ENCODE data around the gene PTPRQ.
"Not testable (repeated sequence)": the region's sequence is repeated elsewhere in the genome, so short reads cannot be mapped to it uniquely, and the experiment has no call there.

The PTPRQ gene

DNA sequence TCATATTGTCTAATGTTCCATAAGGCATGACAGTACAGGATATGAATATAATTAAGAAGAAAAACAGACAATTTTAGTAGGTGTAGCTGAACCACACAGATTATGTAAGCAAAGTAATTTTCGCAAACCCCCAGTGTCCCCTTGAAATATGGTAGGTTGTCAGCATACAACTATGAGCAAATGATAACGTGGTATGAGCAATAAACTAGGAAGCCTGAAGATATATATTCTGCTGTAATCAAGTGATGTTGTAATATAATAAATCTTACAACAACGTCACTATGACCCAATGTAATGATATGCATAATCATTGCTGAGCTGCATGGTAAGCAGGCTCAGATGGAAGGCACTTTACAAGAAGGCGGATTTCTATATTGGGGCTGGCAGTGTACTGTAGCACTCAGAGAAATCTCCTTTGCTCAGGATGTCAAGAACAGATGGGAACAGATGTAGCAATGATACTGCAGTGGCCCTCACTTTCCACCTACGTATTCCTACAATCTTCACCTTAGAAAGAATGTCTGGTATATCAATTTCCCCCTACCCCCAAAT is 215.6 kb downstream of the PTPRQ start:
- DNase-seq, result no peak

DNA sequence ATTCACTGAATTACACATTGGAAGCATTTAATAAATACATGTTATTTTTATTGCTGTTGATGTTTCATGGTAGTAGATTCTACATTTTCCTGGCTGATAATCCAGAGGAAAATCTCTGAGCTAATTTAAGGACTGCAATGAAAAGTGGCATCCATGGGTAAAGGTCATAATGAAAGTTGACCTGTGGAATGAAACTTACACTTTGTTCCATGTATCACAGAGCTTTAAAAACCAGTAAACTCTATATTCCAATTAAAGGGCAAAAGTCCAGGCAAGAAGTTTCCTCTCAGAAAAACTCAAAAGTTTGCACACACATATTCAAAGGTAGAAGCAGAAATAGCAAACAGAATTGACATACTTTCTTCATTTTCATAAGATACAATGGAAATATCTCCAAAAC is 218.6 kb downstream of the PTPRQ start:
- no peak for DNase-seq

DNA sequence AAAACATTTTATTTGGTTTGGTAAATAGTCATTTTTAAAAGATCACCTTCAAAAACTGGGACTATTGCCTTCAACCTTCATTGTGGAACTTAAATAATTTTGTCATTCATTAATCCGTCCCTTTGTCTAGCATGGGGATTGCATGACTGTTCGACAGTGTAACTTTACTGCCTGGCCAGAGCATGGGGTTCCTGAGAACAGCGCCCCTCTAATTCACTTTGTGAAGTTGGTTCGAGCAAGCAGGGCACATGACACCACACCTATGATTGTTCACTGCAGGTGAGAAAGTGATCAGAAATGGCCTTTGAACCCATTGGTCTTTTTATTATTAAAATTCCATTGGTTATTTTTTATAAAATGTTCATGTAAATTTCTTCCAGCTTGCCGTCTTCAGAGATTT is 226.2 kb downstream of the PTPRQ start:
- DNase-seq, result no peak

DNA sequence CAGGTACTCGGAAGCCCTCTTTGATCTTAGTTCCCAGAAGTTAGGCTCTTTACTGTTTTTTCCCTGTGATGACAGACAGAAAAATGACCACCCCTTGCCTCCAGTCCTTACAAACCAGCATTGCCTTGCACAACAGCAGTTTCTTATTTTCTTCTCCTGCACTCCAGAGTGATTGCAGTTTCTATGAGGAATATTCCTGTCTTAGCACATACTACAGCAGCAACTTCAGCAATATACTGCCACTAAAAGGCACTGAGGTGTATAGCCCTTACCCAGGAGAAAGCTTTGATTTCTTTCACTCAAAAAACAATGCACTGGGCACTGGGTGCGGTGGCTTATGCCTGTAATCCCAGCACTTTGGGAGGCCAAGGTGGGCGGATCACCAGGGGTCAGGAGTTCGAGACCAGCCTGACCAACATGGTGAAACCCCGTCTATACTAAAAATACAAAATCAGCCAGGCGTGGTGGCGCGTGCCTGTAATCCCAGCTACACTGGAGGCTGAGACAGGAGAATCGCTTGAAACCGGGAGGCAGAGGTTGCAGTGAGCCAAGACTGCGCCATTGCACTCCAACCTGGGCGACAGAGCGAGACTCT is 232.1 kb downstream of the PTPRQ start:
- DNase-seq, result not testable (repeated sequence)

DNA sequence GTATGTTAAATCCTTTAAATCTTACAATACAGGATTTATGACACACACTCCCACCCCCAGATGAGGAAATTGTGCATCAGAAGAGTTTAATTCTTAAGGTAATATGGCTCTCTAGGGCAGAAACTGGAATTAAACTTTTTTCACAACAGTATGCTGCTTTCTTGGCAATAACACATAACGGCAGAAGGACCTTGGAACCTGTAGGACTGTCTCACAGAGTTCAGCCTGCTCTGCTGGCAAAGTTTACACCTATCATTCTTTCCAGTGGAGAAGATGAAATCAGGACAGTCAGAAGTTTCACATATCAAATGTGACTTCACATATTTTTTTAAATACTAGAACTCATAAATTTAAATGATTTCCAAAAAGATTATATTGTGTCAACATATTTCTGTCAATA is 232.8 kb downstream of the PTPRQ start:
- DNase-seq, result no peak

DNA sequence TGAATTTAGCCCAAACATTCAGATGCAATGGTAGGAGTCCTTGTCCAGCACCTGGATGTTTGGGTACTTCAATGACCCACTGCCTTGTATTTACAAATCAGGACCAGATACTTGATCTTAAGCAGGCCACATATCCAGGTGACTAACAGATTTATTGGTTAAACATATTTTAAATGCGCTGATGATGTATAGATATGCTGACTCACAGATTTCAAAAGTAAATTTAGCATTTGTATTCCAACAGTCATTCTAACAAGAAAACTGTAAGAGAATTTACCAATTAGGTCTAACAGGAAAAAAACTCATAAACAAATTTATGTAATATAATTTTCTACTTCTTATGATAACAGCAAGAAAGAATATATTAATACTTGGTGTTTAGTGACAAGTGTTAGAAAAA is 234.0 kb downstream of the PTPRQ start:
- DNase-seq, result no peak

DNA sequence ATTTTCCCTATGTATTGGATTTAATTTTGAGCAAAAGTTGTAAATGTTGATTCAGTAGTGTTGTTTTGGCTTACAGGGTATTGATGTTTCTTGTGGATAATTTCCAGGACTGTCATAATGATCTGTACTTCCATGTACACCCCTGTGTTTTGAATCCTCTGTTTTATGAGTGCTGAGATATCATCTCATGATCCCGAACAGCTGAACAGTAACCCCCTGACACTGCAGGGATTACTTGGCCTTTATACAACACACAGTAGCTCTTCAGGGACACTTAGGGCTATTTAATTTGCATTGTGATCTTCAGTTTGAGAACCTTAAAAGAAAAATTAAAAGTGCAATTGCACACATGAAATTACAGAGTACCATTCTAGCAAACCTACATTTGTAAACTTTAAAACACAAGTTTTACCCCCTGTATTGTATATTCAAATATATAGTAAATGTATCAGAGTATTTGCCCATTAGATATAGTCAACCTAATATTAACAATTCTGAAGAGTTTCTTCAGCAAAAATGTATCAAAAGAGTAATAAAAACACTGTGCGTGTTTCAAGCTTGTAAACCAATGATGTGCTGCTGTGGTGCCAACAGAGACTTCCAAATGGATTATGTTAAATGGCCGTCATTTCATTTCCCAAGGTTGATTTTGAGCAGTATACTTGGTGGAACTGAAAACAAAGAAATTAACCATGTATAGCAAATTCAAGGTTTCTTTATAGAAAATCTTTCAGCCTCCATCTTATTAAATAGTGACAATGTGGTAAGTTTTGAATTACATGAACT is 235.5 kb downstream of the PTPRQ start:
- no peak for DNase-seq

DNA sequence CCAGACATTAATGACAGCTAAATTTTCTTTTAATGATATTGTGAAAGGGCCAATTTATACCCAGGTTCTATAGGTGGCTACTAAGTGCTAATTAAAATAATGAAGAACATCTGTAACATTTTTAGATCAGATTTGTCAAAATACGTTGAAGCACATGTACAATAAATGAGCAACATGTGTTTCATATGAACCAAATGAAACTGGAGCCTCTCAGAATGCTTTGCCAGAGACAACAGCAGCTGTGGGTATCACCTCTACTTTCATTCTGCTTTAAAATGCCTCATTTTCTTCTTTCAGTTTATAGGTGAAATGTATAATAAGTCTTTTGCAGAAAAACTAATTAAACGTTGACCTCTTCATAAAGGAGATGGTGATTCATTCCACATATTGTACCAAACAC is 237.3 kb downstream of the PTPRQ start:
- no peak for DNase-seq

DNA sequence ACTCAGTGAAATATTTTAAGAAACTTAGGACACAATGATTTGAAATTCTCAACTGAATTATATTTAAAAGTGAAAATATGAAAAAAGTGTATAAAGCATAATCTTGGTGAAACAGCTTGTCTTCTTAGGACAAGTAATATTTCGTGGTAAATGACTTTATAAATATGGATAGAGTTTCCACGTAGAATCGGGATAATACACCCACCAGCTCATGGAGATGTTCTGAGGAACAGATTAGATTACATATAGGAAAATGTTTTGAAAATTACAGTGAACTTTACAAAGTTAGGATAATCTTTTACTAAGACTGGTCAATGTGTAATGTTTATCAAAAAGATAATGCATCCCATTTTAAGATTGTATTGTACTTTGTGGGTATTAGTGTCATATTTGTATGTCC is 237.8 kb downstream of the PTPRQ start:
- no peak for DNase-seq

DNA sequence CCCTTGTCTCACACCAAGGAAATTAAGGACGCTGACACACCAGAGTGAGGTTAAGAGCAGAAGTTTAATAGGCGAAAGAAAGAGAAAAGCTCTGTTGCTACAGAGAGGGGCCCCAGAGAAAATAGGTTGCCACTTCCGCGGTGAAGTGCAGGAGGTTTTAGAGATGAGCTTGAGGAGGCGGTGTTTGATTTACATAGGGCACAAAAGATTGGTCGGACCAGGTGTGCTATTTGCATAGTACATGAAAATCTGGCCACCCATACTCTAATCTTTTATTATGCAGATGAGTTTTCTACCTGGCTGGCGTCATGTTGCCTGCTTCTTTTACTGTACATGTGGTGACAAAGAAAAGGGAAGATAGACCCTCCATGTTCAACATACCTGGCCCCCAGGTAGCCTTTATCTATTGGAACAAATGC is 240.1 kb downstream of the PTPRQ start:
- no peak for DNase-seq

DNA sequence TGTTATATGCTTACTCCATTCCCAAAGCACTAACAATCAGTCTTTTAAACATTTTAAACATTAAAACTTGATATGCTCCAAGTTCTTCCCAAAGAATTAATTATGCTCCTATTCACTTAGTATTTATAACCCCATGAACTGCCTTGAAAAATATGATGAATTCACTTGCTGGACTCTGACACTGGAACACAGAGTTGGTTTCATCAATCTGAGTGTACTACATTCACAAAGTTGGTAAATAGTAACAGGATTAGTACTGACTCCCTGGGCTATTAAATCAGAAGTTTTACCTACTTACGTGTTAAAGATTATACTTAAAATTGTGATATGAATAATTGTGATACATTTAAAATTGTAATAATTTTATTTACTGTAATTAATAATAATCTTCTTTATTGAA is 246.1 kb downstream of the PTPRQ start:
- no peak for DNase-seq

DNA sequence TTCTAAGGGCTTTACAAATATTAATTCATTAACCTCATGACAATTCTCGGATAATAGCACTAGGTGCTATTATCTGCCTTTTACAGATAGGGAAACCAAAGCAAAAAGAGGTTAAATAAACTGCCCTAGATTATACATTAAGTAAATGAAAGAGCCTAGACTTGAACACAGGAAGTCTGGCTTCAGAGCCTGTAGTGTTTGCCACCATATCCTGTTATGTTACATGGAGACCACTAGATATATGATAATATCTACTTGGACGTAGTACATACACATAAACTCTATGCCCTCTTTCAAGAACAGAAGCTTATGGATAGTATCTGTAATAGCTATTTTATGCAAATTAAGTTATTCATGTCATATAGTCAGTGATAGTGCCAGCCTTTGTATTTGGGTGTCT is 246.5 kb downstream of the PTPRQ start:
- no peak for DNase-seq

DNA sequence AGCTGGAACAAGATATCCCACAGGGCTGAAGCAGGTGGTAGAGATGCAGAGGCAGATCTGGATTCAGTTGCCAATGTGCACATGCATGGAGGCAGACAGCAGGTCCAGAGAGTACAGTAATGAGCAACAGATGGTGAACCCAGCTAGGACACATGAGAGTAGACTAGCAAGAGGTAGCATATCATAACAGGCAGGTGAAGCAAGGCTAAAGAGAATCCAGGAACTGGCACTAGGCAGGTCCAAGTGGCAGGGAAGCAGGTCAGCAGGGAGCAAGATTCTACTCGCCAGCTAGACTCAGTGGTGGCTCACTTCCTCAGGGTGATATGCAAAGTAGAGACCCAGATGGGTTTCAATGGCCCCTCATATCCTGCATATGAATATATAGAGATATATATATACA is 248.1 kb downstream of the PTPRQ start:
- DNase-seq, result no peak

DNA sequence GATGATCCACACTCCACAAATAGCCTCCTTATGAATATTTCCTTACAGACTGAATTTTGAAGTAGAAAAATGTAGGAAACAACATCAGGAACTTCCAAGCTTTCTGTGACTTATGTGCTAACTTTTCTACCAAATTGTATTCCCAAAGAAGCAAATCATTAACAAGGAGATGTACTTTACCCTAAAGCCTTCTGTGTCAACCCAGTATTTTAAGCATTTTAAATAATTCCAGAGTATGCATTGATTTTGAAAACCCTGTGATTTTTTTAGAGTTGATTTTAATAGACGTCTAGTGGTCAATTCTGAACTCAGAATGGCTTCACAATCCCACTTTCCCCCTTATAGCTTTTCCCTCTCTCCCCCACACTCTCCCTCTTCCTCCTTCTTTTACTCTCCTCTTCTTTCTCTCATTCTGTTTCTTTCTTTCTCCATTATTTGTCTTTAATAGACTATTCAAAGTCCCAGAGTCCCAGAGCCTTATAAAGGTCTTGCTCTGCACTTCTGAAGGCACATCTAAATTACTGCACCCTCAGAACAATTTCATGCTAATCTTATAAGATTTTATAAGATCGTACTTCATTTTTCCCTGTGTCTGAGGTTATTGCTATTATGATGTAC is 253.3 kb downstream of the PTPRQ start:
- no peak for DNase-seq

DNA sequence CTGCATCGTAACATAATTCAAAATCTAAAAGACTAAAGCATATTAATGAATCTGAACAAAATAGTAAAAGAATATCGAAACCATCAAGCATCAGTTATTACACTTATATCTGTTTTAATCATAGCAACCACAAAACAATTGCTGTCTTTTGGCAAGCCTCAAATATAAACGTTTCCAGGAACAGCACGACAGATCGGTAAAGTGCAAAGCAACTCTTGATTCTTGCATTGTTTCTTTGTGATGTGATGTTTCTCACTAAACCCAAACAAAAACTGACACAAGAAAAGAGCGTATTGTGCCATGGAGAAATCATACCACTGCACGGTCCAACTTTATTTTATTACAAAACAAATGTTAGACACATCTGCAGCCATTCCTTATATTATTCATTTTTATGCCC is 254.2 kb downstream of the PTPRQ start:
- DNase-seq, result no peak

DNA sequence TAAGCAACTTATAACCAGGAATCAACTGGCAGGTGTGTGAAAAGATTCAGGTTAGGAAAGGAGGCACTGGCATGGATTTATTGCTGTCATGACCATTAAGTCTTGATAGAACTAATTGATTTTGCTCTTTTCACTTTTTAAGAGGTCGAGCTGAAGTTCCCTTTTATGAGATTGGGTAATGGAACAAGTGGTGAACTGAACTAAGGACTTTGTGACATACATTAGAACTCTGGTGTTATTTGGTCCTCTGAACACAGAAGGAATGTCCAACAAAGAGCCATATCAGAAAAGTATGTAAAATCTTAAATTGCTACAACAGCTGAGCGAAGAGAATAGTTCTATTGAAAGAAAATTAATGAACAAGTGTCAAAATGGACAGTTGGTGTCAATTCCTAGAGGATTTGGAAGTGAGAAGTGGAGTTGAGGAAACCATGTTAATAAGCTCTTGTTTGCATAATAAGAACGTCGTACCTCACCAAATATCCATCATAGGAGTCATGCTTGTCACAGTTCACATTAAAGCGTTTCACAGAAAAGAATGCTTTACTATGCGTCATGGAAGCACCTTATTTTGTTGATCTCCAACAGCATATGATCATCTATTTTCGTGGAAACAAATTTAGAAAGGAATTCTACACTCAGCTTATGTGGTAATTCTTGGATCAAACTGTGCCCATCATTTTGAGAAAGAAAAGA is 255.0 kb downstream of the PTPRQ start:
- DNase-seq, result no peak

DNA sequence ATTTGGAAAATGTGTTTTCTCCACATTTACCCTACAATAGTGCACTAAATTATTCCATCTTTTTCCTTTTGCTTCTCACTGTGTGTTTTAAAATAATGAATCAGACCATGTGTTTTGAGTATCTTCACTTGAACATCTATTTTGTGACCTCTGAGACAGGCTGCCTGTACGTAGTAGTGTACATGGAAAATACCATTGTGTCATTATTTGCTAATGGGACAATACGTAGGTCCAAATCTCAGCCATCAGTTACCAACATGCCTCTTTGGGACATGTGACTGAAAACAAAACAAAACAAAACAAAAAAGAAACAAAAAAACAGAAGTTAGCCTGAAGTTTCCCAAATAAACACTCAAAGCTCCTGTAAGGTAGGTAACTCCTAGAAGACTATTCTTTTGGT is 256.3 kb downstream of the PTPRQ start:
- DNase-seq, result no peak

DNA sequence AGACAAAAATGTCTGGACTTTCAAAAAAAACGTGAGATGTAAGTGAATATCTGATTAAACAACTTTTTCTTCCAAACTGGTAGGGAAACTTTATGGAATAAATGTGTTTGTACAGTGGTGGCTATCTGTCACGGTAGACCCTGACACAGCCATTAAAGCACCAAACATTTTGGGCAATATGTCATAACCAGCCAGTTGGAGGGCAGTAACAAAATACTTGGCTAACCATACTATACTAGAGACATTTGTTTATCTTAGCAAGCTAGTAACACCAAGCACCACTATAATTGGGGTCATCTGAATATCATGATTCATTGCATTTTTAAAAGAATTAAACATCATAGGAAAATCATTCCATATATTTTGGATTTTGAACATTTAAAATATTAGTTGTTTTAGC is 257.4 kb downstream of the PTPRQ start:
- DNase-seq, result no peak

DNA sequence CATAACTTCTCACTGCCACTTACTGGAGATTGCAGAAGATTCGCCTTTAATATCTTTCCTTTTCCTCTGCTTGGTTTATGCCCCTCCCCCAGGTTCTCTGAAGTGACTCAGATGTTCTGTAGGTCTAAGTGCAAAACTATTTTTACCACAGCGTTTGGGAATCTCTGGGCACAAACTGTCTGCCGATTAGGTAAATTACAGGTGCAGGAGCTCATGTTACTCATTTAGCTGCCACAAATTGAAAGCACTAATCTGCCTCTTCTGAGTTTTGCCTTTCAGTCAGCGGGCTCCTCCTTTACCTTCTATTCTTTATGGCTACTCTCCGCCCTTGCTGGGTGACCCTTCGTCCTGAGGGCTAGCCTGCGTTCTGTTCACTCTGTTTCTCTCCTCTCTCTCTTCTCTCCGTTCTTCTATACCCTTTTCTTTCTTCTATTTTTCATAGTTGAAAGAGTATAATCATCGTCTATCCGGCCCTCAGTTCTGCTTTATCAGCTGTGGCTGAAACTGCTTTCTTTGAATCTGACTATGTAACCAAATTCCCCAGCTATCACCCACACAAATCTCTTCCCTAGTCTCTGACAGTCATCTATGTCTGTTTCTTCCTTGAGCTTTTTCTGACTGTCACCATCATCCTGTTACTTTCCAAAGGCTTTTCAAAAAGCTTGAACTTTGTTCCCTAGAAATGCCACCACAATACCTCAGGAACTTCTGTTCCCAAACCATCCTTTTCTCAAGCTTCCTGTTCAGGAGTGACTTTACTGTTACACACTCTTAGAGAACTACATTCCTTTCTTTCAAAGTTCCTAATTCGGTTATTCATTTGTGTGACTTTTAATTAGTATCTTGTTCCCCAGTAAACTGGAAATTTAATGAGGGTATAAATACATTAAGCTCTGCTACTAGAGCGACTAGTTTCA is 259.1 kb downstream of the PTPRQ start:
- no peak for DNase-seq

DNA sequence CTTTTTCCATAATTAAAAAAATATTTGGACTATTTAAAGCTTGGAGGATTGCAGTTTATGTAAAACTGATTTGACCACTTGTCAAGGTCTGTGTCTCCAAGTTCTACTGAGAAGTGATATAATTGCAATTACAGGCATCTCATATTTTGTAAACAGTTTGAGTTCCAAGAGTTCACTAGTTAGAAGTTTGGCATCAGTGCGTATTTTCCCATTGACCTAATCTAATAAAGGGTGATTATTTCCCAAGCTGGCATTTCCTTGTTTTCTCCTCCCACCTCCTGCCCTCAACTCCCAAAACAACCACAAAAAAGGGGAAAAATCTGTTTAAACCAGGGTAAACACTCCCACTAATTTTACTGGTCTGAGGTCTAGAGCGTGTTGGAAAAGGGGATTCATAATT is 260.4 kb downstream of the PTPRQ start:
- DNase-seq, result no peak

DNA sequence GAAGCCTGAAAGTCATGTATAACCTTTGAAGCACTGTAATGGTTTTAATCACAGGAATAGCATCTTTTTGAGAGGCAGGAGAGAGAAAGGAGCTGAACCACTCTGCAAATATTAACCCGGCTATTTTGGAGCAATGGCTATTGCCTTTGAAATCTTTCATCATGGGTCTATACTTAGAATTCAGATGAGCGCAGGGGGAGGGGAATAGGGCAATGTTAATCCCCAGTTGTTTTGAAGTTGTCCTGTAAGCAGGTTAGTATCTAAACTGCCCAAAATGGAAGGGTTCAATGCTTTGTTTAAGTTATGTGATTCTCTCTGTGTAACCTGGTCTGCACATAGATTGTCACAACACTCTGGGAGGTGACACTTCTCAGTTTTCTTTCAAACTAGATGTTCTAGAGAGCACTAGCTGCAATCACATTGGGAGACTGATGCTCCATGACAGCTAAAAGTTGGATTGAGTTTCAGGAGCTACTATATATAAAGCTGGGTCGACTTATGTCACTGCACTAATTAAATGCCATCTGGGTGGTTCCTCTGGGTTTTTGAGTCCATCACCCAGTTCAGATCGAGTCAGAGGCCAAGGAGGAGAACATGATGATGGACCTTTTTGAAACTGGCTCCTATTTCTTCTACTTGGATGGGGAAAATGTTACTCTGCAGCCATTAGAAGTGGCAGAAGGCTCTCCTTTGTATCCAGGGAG is 263.2 kb downstream of the PTPRQ start, which contains the start of gene MYF6:
TSS of gene MYF6 (plus strand) at position 509 of the 704 bp plus-strand sequence. CDS start at position 595, 86 bp downstream.
- no peak for DNase-seq

Measured in effector CD8-positive, alpha-beta T cell (primary cell).